ENCODE data around the gene CTLA4.

Gene CTLA4

DNA sequence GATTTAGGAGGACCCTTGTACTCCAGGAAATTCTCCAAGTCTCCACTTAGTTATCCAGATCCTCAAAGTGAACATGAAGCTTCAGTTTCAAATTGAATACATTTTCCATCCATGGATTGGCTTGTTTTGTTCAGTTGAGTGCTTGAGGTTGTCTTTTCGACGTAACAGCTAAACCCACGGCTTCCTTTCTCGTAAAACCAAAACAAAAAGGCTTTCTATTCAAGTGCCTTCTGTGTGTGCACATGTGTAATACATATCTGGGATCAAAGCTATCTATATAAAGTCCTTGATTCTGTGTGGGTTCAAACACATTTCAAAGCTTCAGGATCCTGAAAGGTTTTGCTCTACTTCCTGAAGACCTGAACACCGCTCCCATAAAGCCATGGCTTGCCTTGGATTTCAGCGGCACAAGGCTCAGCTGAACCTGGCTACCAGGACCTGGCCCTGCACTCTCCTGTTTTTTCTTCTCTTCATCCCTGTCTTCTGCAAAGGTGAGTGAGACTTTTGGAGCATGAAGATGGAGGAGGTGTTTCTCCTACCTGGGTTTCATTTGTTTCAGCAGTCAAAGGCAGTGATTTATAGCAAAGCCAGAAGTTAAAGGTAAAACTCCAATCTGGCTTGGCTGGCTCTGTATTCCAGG lies at the start of gene CTLA4:
CTLA4 (plus strand) TSS at position 211 of the 640 bp plus-strand sequence; CDS start at position 383, 172 bp downstream.
- no peak for DNase-seq (ENCODE audit: extremely low spot score, insufficient read length, low read depth)

GRCh38 chr2:203818656-203819055 lies 48.9 kb upstream of the CTLA4 start:
- FAIRE-seq (no peak), DNase-seq (ENCODE audit: extremely low spot score, insufficient read length, low read depth) (no peak)

More for the DNA sequence above, at the start of gene CTLA4:
- FAIRE-seq, result no peak

- DNase-seq (ENCODE audit: extremely low spot score, insufficient read length, low read depth) (no peak), FAIRE-seq (no peak)
These were observed 48.0 kb upstream of the CTLA4 start for GRCh38 chr2:203819434-203820133.

- peak; percentile 9 for FAIRE-seq
- no peak for DNase-seq (ENCODE audit: extremely low spot score, insufficient read length, low read depth)
These were observed 46.6 kb upstream of the CTLA4 start for GRCh38 chr2:203820969-203821368.

GRCh38 chr2:203822240-203822639 lies 45.3 kb upstream of the CTLA4 start:
- FAIRE-seq, result no peak
- DNase-seq (ENCODE audit: extremely low spot score, insufficient read length, low read depth), result no peak

- FAIRE-seq (no peak), DNase-seq (ENCODE audit: extremely low spot score, insufficient read length, low read depth) (no peak)
These were observed 44.4 kb upstream of the CTLA4 start for GRCh38 chr2:203823173-203823572.

DNA sequence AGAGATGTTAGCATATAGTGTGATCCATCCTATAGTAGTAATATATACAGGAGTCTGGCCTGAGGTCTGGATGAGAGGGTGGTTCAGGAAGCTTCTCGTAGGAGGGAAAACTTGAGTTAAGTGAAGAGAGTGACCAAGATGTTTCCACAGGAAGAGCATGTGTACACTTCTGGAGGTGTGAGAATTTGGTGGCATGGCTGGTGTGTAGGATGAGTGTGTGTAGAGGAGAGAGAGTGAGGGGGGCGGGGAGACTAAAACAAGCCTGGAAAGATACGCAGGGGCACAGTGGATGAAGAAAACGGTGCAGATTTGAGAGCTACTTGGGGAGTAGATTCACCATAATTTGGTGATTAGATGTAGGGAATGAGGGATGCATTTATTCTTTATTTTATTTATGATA lies 43.5 kb upstream of the CTLA4 start:
- FAIRE-seq (no peak), DNase-seq (ENCODE audit: extremely low spot score, insufficient read length, low read depth) (no peak)

- no peak for DNase-seq (ENCODE audit: extremely low spot score, insufficient read length, low read depth)
- no peak for FAIRE-seq
These were observed 43.0 kb upstream of the CTLA4 start for GRCh38 chr2:203824603-203825002.

DNA sequence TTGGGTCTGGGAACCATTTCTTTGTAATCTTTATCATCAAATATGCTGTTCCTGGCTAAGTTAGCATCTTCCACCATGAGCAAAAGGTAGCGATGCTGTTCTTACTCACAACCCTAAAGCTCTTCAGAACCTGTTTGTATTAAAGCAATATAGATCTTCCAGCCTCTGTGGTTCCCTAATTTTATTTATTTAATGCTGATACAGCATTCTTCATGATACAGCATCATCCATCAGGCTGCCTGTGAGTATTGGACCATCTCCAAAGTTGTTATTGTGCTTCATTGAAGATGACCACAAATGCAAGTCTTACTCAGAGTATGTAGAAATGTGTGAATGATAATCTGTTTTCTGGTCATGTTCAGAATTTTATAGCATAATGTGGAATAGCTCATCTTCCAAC lies 40.9 kb upstream of the CTLA4 start:
- no peak for FAIRE-seq
- DNase-seq (ENCODE audit: extremely low spot score, insufficient read length, low read depth), result no peak

DNA sequence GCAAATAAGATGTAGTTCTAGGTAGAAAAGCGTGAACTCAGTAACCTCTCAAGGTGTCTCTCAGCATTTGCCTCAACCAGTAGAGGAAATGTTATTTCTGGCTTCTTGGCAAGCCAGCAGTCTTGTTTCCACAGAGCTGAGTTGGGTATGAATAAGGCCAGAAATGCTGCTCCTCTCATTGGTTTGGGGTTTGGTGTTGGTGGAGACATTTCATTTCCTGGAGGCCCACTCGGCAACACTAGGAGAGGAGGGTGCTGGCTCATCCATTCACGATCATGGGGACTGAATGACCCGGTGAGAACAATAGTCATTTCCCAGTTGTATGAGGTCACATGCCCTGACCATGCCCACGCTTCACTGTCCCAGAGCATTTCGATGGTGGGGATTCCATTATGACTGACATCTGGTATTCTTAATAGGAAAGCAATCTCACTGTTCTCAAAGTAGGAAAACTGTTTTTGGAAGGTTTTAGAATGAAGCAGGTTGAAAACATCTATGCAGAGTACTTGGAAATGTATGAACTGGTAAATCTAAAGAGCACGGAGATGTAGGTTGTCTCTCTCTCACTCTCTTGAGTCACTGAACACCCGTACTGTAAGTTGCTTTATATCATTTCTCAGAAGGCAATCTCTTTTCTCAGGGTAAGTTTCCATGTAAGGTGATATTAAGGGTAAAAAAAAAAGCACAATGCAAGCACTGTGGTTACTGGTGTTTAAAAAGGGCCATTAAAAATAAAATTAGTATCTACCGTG lies 37.1 kb upstream of the CTLA4 start:
- no peak for FAIRE-seq
- DNase-seq (ENCODE audit: extremely low spot score, insufficient read length, low read depth), result no peak

DNA sequence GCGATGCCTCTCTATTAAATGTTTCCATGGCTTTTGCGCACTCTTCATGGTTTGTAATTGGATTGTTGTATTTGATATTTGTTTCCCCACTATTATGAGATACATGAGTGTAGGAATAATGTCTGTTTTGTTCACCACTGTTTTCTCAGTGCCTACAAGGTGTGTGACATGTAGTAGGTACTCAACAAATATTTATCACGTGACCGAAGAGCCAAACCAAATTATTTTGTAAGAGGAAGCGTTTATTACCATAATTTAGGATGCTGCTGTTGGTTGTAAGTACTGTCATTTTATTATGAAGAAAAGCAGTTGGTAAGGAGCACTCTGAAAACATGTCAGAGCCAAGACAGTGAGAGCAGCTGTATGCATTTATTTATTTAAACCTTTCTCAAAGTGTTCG lies 32.2 kb upstream of the CTLA4 start:
- FAIRE-seq, result no peak
- no peak for DNase-seq (ENCODE audit: extremely low spot score, insufficient read length, low read depth)

GRCh38 chr2:203835892-203836800 lies 31.4 kb upstream of the CTLA4 start:
- FAIRE-seq, result no peak

DNA sequence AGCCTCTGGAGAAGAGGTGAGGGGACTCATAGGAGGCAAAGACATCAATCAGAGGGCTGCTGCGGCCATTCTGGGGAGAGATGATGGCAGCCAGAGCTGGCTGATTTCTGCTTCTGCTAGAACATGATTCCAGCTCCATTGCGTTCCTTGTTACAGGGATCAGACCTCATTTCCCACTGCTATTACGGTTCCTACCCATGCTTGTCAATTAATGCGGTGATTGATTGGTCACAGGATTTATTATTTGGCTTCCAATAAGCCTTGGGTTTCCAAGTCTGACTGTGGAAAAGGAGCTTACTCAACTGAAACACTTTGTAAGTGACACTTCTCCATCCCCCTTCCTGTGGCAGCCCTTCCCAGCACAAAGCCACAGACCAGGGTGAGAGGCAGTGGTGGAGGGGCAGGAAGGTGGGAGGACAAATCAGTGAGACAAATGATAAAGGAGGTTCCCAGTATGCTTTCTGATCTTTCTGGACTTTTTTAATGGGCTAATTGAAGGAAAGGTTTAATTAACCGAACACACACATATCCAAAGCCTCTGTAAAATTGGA lies 26.8 kb upstream of the CTLA4 start:
- DNase-seq (ENCODE audit: extremely low spot score, insufficient read length, low read depth) (no peak), FAIRE-seq (no peak)

More at GRCh38 chr2:203835892-203836800, 31.4 kb upstream of the CTLA4 start:
- no peak for DNase-seq (ENCODE audit: extremely low spot score, insufficient read length, low read depth)

GRCh38 chr2:203841654-203842053 lies 25.9 kb upstream of the CTLA4 start:
- FAIRE-seq (no peak), DNase-seq (ENCODE audit: extremely low spot score, insufficient read length, low read depth) (no peak)

DNA sequence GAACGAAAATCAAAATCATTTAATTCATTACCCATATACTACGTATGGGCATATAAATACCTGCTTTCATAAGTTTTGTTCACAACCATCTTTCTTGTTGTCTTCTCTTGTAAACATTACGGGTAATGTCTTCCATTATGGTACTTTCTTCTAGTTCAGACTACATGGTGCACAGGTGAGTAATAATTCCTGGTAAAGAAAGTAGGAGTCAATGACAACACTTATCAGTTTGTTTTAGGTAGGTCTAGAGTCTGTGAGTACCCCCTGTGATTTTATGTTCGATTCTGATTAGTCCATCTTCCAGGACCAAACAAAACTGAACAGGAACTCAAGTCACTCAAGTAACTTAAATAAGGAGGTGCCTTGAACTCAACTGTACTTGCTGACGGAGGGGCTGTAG lies 25.2 kb upstream of the CTLA4 start:
- no peak for FAIRE-seq
- DNase-seq (ENCODE audit: extremely low spot score, insufficient read length, low read depth), result no peak

- no peak for FAIRE-seq
- no peak for DNase-seq (ENCODE audit: extremely low spot score, insufficient read length, low read depth)
These were observed 21.0 kb upstream of the CTLA4 start for GRCh38 chr2:203846490-203847105.

GRCh38 chr2:203849010-203849409 lies 18.6 kb upstream of the CTLA4 start:
- DNase-seq (ENCODE audit: extremely low spot score, insufficient read length, low read depth) (no peak), FAIRE-seq (no peak)

- no peak for FAIRE-seq
- DNase-seq (ENCODE audit: extremely low spot score, insufficient read length, low read depth), result no peak
These were observed 14.8 kb upstream of the CTLA4 start for GRCh38 chr2:203852760-203853159.

GRCh38 chr2:203853271-203853670 lies 14.3 kb upstream of the CTLA4 start:
- no peak for FAIRE-seq

More at GRCh38 chr2:203853271-203853670, 14.3 kb upstream of the CTLA4 start:
- no peak for DNase-seq (ENCODE audit: extremely low spot score, insufficient read length, low read depth)
